Subcutaneous abdominal adipose tissue (tissue), 5 donors: ENCODE results near the gene MAFF.
A peak's percentile ranks its signal among the peaks of the same experiment; 100 is the strongest.

Source experiments
- H3K27ac ChIP-seq: one replicate; pipeline ENCODE4 v1.7.0; 2013; ENCODE audit warnings: low read depth, mild to moderate bottlenecking, inconsistent platforms, low read length, moderate library complexity
- H3K27me3 ChIP-seq, 5 donors: one replicate each; pipeline ENCODE4 v1.7.0; 2013; ENCODE audit warnings: low read length in 5 of 5, inconsistent platforms in 1 of 5; ENCODE audit not compliant: control insufficient read depth in 5 of 5, insufficient read depth in 4 of 5
- H3K36me3 ChIP-seq, 5 donors: one replicate each; pipeline ENCODE4 v1.7.0; 2013; ENCODE audit warnings: low read length in 5 of 5; ENCODE audit not compliant: control insufficient read depth in 5 of 5, insufficient read depth in 5 of 5
- H3K4me1 ChIP-seq, 5 donors: one replicate each; pipeline ENCODE4 v1.7.0; 2013; ENCODE audit warnings: low read length in 5 of 5, mild to moderate bottlenecking in 3 of 5, moderate library complexity in 1 of 5; ENCODE audit not compliant: control insufficient read depth in 5 of 5, insufficient read depth in 5 of 5
- H3K4me3 ChIP-seq, 5 donors: one replicate each; pipeline ENCODE4 v1.7.0; 2013; ENCODE audit warnings: low read length in 5 of 5, low read depth in 1 of 5
- H3K9ac ChIP-seq, 5 donors: one replicate each; pipeline ENCODE4 v1.7.0; 2013; ENCODE audit warnings: low read length in 5 of 5, mild to moderate bottlenecking in 4 of 5, moderate library complexity in 3 of 5
- H3K9me3 ChIP-seq, 5 donors: one replicate each; pipeline ENCODE4 v1.7.0; 2013; ENCODE audit warnings: low read length in 5 of 5; ENCODE audit not compliant: control insufficient read depth in 5 of 5
- donor health status: healthy.
- donor health status: healthy.
- donor health status: healthy.
- donor health status: healthy.
- donor health status: healthy.

The MAFF gene

GRCh38 chr22:38244106-38244505 lies 42.3 kb downstream of the MAFF start:
- H3K27me3 ChIP-seq = no peaks in the 10 kb centered on the region
- H3K4me1 ChIP-seq = peaks cover 14 to 55% (median 51%) of the 10 kb centered on the region in 5 donors
- H3K4me3 ChIP-seq = no peak overlapping the region
- no peak overlapping the region for H3K27ac ChIP-seq
- peaks cover 0 to 49% (median 36%) of the 10 kb centered on the region in 5 donors for H3K36me3 ChIP-seq
- H3K9me3 ChIP-seq = no peaks in the 10 kb centered on the region
- no peak overlapping the region for H3K9ac ChIP-seq

- H3K4me1 ChIP-seq = peaks cover 12 to 54% (median 48%) of the 10 kb centered on the region in 5 donors
- peaks cover 0 to 49% (median 39%) of the 10 kb centered on the region in 5 donors for H3K36me3 ChIP-seq
- no peaks in the 10 kb centered on the region for H3K27me3 ChIP-seq
- peak overlapping the region in 1 of 5 donors; percentile 16 for H3K4me3 ChIP-seq
- H3K9ac ChIP-seq = peak overlapping the region in 1 of 5 donors; percentile 28
- peaks cover 0 to 2% (median 0%) of the 10 kb centered on the region in 5 donors for H3K9me3 ChIP-seq
- peak overlapping the region; percentile 27 for H3K27ac ChIP-seq
These were observed 44.4 kb downstream of the MAFF start for GRCh38 chr22:38246046-38246658.

GRCh38 chr22:38246692-38247091 lies 44.9 kb downstream of the MAFF start:
- H3K36me3 ChIP-seq = peaks cover 0 to 49% (median 39%) of the 10 kb centered on the region in 5 donors

GRCh38 chr22:38247713-38248112 lies 45.9 kb downstream of the MAFF start:
- no peak overlapping the region for H3K27ac ChIP-seq
- H3K9me3 ChIP-seq = peaks cover 0 to 2% (median 0%) of the 10 kb centered on the region in 5 donors
- H3K9ac ChIP-seq = peak overlapping the region in 1 of 5 donors; percentile 14
- peaks cover 12 to 57% (median 51%) of the 10 kb centered on the region in 5 donors for H3K4me1 ChIP-seq
- H3K27me3 ChIP-seq = no peaks in the 10 kb centered on the region
- H3K4me3 ChIP-seq = no peak overlapping the region
- peaks cover 0 to 46% (median 39%) of the 10 kb centered on the region in 5 donors for H3K36me3 ChIP-seq

More at GRCh38 chr22:38246692-38247091, 44.9 kb downstream of the MAFF start:
- Histone ChIP-seq H3K9me3 (peaks cover 0 to 2% (median 0%) of the 10 kb centered on the region in 5 donors), H3K27me3 (no peaks in the 10 kb centered on the region), H3K27ac (peak overlapping the region; percentile 27), H3K9ac (peak overlapping the region in 1 of 5 donors; percentile 28), H3K4me1 (peaks cover 12 to 59% (median 54%) of the 10 kb centered on the region in 5 donors), H3K4me3 (peak overlapping the region in 1 of 5 donors; percentile 16)

- Histone ChIP-seq H3K27ac (no peak overlapping the region), H3K36me3 (peaks cover 0 to 43% (median 39%) of the 10 kb centered on the region in 5 donors), H3K9me3 (peaks cover 0 to 2% (median 0%) of the 10 kb centered on the region in 5 donors), H3K27me3 (no peaks in the 10 kb centered on the region), H3K9ac (peak overlapping the region in 1 of 5 donors; percentile 14), H3K4me1 (peaks cover 12 to 53% (median 47%) of the 10 kb centered on the region in 5 donors), H3K4me3 (no peak overlapping the region)
These were observed 46.5 kb downstream of the MAFF start for GRCh38 chr22:38248280-38248679.

GRCh38 chr22:38249301-38249700 lies 47.5 kb downstream of the MAFF start:
- H3K4me1 ChIP-seq = peaks cover 12 to 47% (median 43%) of the 10 kb centered on the region in 5 donors
- no peak overlapping the region for H3K27ac ChIP-seq
- H3K4me3 ChIP-seq = no peak overlapping the region
- H3K9ac ChIP-seq = no peak overlapping the region
- no peaks in the 10 kb centered on the region for H3K27me3 ChIP-seq
- H3K9me3 ChIP-seq = peaks cover 0 to 2% (median 0%) of the 10 kb centered on the region in 5 donors
- peaks cover 0 to 34% (median 32%) of the 10 kb centered on the region in 5 donors for H3K36me3 ChIP-seq

- Histone ChIP-seq H3K4me1 (peaks cover 12 to 47% (median 43%) of the 10 kb centered on the region in 5 donors), H3K27ac (no peak overlapping the region), H3K27me3 (no peaks in the 10 kb centered on the region), H3K36me3 (peaks cover 0 to 27% (median 25%) of the 10 kb centered on the region in 5 donors), H3K9me3 (peaks cover 0 to 2% (median 0%) of the 10 kb centered on the region in 5 donors), H3K9ac (no peak overlapping the region), H3K4me3 (no peak overlapping the region)
These were observed 48.2 kb downstream of the MAFF start for GRCh38 chr22:38249803-38250642.

- Histone ChIP-seq H3K9ac (no peak overlapping the region), H3K4me3 (no peak overlapping the region), H3K27ac (no peak overlapping the region), H3K9me3 (peaks cover 0 to 2% (median 0%) of the 10 kb centered on the region in 5 donors), H3K36me3 (peaks cover 0 to 22% (median 19%) of the 10 kb centered on the region in 5 donors), H3K27me3 (no peaks in the 10 kb centered on the region), H3K4me1 (peaks cover 12 to 47% (median 43%) of the 10 kb centered on the region in 5 donors)
These were observed 49.0 kb downstream of the MAFF start for GRCh38 chr22:38250643-38251340.

GRCh38 chr22:38251341-38251692 lies 49.5 kb downstream of the MAFF start:
- Histone ChIP-seq H3K27ac (no peak overlapping the region), H3K9ac (no peak overlapping the region), H3K36me3 (peaks cover 0 to 16% (median 13%) of the 10 kb centered on the region in 5 donors), H3K4me3 (no peak overlapping the region), H3K27me3 (no peaks in the 10 kb centered on the region), H3K9me3 (peaks cover 0 to 2% (median 0%) of the 10 kb centered on the region in 5 donors), H3K4me1 (peaks cover 12 to 44% (median 39%) of the 10 kb centered on the region in 5 donors)
